GM10248 (cell line): ENCODE measurements around the gene SELENOP.
"Not testable (repeated sequence)": the region's sequence is repeated elsewhere in the genome, so short reads cannot be mapped to it uniquely, and the experiment has no call there.

Experiments used
- CTCF ChIA-PET: fragments of 300-600 bp; sonication (Branson Sonifier 250); formaldehyde crosslinking; extraction: SDS; loops from one replicate; lab custom pipeline; 2021; ENCODE audit warnings: antibody characterized with exemption; lab: Yijun Ruan, JAX
- POLR2A ChIA-PET: fragments of 350-650 bp; sonication (Branson Sonifier 250); formaldehyde crosslinking; extraction: SDS; loops from one replicate; lab custom pipeline; 2020; ENCODE audit warnings: antibody characterized with exemption; lab: Yijun Ruan, JAX
- DNase-seq: peaks from one replicate; pipeline ENCODE4 v3.0.0; 2012; ENCODE audit errors: extremely low spot score
- CTCF ChIP-seq: IDR thresholded peaks from 2 replicates; pipeline ENCODE4 v1.5.1; 2012; ENCODE audit warnings: mild to moderate bottlenecking, low read depth; ENCODE audit errors: extremely low read depth, missing control alignments, control extremely low read depth

Gene SELENOP

DNA sequence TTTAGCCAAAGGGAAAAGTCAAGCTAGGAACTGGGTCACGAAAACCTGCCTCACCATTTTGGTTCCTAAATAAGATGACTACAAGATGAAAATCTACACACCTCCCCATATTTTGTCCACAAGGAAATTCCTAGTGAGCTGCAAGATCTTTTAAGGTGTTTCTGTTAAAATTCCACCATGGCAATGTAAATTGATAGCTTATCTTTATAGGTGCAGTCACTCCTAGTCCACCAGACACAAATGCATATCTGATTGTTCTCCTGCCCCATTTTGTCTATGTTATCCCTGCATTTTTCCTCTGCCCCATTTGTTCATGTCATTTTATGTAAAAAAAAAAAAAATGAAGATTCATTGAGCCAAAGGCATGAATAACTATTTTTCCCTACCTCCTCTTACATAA, 41.1 kb upstream of the SELENOP start:
- no peak for TF ChIP-seq CTCF
- POLR2A ChIA-PET = no interaction called here
- CTCF ChIA-PET = no interaction called here
- no peak for DNase-seq

DNA sequence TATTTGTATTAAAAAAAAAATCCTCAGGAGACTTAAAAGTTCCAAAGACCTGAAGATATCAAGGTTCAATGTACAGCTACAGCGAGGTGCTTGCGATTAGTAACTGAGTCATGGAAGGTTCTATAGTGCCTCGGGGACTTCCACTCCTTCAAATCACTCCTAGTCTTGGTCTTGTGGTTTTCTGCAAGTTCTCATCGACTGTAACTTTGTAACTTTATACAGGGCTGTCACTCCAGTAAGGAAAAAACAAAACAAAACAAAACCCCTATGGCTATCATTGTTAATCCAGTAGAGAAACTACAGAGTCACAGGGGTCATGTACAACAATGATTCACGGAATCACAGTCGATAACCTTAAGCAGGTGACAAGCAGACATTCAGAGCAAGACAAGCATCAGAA, 39.8 kb upstream of the SELENOP start:
- POLR2A ChIA-PET = no interaction called here
- TF ChIP-seq CTCF = no peak
- DNase-seq = no peak
- CTCF ChIA-PET = no interaction called here

GRCh38 chr5:42848545-42848944, 36.9 kb upstream of the SELENOP start:
- CTCF ChIA-PET = interaction anchor here (1.3 kb wide), 1 partner anchor 10 kb away, joined by 4 read pairs; no protein-coding TSS in a partner anchor

DNA sequence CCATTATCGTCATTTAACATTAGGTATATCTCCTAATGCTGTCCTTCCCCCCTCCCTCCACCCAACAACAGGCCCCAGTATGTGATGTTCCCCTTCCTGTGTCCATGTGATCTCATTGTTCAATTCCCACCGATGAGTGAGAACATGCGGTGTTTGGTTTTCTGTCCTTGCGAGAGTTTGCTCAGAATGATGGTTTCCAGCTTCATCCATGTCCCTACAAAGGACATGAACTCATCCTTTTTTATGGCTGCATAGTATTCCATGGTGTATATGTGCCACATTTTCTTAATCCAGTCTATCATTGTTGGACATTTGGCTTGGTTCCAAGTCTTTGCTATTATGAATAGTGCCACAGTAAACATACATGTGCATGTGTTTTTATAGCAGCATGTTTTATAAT, 32.7 kb upstream of the SELENOP start:
- CTCF ChIA-PET = interaction anchor here (1.0 kb wide), 1 partner anchor 11 kb away, joined by 3 read pairs; no protein-coding TSS in a partner anchor
- DNase-seq, POLR2A ChIA-PET: not testable (repeated sequence)

More at GRCh38 chr5:42848545-42848944, 36.9 kb upstream of the SELENOP start:
- DNase-seq = no peak
- TF ChIP-seq CTCF = no peak
- POLR2A ChIA-PET = no interaction called here

DNA sequence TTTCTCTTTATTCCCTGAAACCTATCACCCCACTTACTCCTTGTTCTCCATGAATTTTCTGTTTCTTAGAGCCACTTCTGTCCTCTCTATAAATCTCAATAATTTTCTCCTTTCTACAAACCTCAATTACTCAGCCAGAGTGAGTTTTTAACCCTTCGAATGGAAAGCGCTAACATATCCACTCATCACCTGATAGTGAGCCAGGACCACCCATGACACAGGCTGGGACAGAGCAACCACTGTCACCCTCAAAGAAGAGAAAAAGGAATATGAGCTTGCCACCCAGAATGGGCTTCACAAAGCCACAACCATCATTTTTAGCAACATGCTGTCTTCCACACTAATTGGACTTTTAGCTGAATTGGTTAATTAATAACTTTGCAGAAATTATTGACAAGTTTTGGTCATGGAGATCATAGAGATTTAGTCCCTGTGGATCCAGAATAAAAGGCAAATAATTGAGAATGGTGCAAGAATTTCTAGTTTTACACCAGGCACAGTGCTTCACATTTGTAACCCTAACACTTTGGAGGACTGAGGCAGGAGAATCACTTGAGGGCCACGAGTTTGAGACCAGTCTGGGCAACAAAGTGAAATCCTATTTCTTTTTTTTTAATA, 32.1 kb upstream of the SELENOP start:
- no peak for DNase-seq
- no peak for TF ChIP-seq CTCF
- CTCF ChIA-PET = interaction anchor here (1.0 to 1.7 kb wide), 2 partner anchors 10 to 34 kb away, joined by 3 to 4 read pairs; no protein-coding TSS in a partner anchor
- POLR2A ChIA-PET = no interaction called here

DNA sequence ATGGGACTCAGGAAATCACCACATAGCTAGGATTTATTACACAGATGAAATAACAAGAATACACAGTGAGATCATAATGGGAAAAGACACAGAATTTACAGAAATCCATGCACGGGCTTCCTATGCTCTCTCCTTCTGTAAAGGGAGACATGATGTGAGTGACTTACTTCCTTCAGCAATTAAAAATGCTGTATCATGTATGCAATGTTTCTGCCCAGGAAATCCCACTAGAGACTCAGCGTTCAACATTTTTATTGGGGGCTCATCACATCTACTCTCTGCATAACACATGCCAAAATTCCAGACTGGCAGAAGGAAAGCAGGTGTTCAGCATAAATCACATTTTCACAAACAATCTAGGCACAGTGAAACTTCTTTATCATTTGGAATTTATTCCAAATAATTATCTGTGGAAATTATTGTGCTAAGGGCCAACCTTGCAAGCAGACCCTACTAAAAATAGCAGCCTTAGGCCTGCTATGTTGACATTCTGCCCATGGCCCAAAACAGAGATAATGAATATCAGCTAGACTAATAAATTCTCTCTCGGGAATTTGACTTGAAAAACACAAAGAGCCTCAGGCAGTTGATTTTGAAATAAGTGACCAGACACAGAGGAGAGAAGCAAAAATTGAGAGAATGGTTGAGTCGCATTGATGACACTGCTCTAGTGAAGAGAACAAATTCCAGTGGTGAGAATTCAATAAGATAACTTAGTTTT, 31.4 kb upstream of the SELENOP start:
- DNase-seq = no peak
- TF ChIP-seq CTCF = no peak
- POLR2A ChIA-PET = interaction anchor here (0.6 kb wide), 1 partner anchor 1959 kb away, joined by 3 read pairs; no protein-coding TSS in a partner anchor
- CTCF ChIA-PET = interaction anchor here (0.5 to 1.7 kb wide), 4 partner anchors 10 to 531 kb away, joined by 3 to 4 read pairs (median 3); no protein-coding TSS in a partner anchor
